Muscle of leg (tissue), 11 donors: ENCODE results near the gene SGPL1. TPM values are rescaled to one million over a fixed set of nuclear protein-coding genes. Genes with fewer than 3 reads are reported as not detected.

Experiments
- DNase-seq: peaks from one replicate; pipeline ENCODE4 v3.0.0; 2013
- H3K27ac ChIP-seq: one replicate; pipeline ENCODE4 v1.5.1; 2013; ENCODE audit warnings: mild to moderate bottlenecking, low read length, control low read depth
- H3K27me3 ChIP-seq: one replicate; pipeline ENCODE4 v1.6.1; 2013; ENCODE audit warnings: low read length; ENCODE audit not compliant: control insufficient read depth, insufficient read depth
- H3K36me3 ChIP-seq: one replicate; pipeline ENCODE4 v1.6.1; 2013; ENCODE audit warnings: low read length; ENCODE audit not compliant: control insufficient read depth, insufficient read depth
- H3K4me1 ChIP-seq: one replicate; pipeline ENCODE4 v1.6.1; 2013; ENCODE audit warnings: low read length; ENCODE audit not compliant: control insufficient read depth, insufficient read depth
- H3K4me3 ChIP-seq: one replicate; pipeline ENCODE4 v1.5.1; 2013; ENCODE audit warnings: low read length, control low read depth
- H3K9me3 ChIP-seq: replicated peaks from 2 replicates; pipeline ENCODE4 v1.6.1; 2013; ENCODE audit warnings: low read depth, low read length; ENCODE audit not compliant: control insufficient read depth
- WGBS: methylation state at CpG from one replicate; pipeline ENCODE4 v1.1.5; 2013; ENCODE audit warnings: missing lambda C conversion rate; ENCODE audit not compliant: insufficient coverage; 5-methylcytosine and 5-hydroxymethylcytosine counted together
- polyA plus RNA-seq, 8 donors: library from polyadenylated mRNA; unstranded; fragments of 120-200 nt; gene quantifications; one replicate each; pipeline versions ENCODE4 v1.2.1 to v1.2.3, GENCODE V29; 2013; ENCODE audit warnings: inconsistent platforms in 1 of 8, low replicate concordance in 1 of 8; ENCODE audit not compliant: insufficient read length in 8 of 8, insufficient read depth in 1 of 8
- total RNA-seq: library from RNA; stranded (reverse); fragments of 120-200 nt; gene quantifications from one replicate; pipeline ENCODE4 v1.2.4, GENCODE V29; 2013

SGPL1 gene
- total and polyA plus RNA-seq, 9 donors = 17.4 to 29.1 (median 23.5) TPM

DNA sequence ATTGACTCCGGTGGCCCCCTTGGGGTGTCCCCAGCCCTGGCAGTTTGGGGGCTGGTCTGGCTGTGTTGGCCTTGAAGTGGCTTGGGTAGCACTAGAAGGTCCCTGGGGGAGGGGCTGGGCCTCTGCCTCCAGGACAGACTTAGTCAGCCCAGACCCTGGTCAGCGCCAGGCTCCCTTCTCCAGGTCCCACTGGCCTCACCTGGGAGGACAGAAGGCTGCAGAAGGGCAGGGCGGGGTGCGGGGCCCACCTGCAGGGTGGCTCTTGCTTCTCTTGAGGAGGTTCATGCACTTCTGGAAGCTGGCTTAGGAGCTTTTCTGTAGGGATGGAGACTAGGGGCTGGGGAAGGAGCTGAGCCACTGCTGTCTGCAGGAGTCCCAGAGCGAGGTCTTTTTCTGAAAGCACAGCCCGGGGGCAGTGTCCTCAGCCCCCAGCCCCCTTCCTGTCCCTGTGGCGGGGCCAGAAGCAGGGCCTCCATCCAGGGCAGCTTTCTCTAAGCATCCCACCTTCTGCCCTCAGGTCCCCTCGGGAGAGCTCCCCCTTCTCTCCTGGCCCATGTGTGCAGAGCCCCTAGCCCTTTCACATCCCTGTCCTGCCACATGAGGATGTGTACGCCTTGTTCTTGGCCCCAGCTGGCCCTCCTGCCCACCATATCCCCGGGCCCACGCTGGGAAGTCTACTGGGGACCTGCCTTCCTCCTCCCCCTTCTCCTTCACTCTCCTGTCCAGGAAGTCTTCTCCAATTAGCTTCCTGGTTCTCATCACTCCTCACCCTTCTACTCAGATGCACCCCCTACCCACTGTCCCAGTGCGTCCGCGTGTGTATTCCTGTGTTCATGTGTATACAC lies 41.6 kb upstream of the SGPL1 start:
- Histone ChIP-seq H3K9me3 (no peaks in the 10 kb centered on the region), H3K27me3 (no peaks in the 10 kb centered on the region), H3K4me3 (no peak overlapping the region), H3K4me1 (peaks cover 18% of the 10 kb centered on the region), H3K36me3 (no peaks in the 10 kb centered on the region), H3K27ac (no peak overlapping the region)
- no peak for DNase-seq
- WGBS = 77% methylated on average over 10 of the region's 14 CpGs

DNA sequence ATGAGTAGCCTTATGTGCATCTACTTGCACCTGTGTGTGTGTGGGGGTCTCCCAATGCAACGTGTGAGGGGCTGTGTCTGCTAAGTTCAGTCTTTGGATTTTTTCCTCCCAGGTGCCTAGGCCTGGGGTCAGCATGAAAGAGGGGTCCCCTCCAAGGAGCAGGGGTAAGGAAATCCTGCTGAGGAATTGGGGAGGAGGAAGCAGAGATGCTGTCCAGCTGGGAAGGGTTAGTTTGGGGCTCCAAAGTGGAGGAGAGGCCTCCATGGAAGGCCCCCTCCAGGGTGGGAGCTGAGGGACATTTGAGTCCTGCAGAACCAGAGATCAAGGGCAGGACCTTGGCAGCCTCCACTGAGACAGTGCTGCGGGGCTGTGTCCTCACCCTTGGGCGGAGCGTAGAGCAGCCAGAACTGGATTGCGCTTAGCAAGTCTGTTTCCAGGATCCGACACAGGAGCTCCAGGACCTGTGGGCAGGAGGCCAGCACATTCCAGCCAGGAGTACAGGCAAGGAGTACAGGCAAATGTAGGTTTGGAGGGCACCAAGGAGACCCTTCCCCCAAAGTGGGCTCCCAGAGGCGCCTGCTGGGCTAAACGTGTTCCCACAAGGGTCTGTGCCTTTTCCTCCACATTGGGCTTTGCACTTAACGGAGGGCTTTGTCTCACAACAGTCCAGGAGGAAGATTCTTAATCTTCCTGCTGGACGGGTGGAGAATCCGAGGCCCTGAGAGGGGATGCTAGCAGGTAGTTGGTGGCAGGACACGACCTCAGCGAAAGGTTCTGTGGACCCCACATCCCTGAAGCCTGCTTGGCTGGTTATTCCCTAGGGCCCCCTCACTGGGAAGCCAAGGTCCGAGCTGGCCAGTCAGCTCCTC lies 40.7 kb upstream of the SGPL1 start:
- H3K36me3 ChIP-seq = no peaks in the 10 kb centered on the region
- no peak overlapping the region for H3K4me3 ChIP-seq
- no peak overlapping the region for H3K27ac ChIP-seq
- no peak for DNase-seq
- no peaks in the 10 kb centered on the region for H3K9me3 ChIP-seq
- H3K27me3 ChIP-seq = no peaks in the 10 kb centered on the region
- WGBS = 58% methylated on average over 7 of the region's 14 CpGs
- H3K4me1 ChIP-seq = peaks cover 26% of the 10 kb centered on the region

DNA sequence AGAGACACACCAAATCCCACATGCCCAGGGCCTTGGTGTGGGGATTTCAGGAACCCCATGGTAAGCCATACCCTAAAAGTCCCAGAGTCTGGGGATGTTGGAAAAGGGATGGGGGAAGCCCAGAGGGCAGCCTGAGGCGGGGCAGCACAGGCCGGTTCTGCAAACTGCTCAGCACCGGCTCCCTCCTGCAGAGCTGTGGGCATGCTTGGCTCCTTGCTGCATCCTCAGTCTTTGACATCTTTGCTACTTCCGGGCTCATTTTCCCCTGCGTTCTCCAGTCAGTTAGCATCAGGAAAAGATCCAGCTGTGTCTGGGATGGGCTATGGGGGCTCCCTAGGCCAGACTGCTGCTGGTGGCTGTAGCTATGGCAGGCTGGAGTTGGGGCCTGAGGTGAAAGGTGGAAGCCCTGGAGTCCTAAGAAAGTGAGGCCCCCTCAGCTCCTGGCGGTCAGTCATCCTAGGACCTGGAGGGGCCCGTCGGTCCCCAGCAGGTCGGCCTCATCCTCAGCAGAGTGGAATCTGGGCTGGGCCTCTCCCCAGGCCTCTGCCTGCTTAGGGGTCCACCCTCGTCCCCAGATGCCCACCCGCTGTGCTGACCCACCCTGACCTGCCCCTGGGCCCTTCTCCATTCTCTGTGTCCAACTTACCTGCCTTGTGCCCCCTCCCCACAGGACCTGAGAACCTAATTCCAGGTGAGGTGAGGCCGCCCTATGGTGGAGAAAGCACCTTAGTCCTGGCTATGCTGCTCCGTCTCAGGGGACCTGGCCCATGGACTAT lies 39.9 kb upstream of the SGPL1 start:
- Histone ChIP-seq H3K4me3 (no peak overlapping the region), H3K27ac (no peak overlapping the region), H3K27me3 (no peaks in the 10 kb centered on the region), H3K9me3 (no peaks in the 10 kb centered on the region), H3K36me3 (no peaks in the 10 kb centered on the region), H3K4me1 (peaks cover 27% of the 10 kb centered on the region)
- 80% methylated on average over 8 of the region's 13 CpGs for WGBS
- no peak for DNase-seq

DNA sequence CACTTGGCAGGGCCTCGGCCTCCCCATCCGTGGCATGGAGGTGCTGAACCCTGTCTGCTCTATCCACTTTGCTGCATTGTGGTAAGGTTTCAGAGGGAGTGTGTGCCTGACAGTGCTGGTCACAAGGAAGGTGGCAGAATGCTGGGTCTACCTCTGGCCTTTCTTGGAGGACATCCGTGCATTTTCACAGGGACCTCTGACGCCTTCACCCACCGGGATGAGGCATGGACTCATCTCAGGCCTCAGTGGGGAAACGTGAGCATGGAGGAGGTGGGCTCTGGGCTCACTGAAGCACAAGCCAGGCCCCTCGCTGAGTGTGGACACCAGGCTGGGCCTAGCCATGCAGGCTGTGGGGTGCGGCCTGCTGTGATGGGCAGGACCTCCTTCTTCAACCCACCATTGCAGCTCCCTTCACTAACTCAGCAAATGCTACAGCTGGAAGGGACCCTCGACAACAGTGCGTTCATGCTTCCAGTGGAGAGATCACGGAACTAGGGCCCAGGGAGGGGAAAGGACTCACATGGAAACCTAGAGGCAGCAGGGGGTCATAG lies 39.2 kb upstream of the SGPL1 start:
- Histone ChIP-seq H3K4me3 (no peak overlapping the region), H3K4me1 (peaks cover 27% of the 10 kb centered on the region), H3K27ac (no peak overlapping the region), H3K9me3 (no peaks in the 10 kb centered on the region), H3K27me3 (no peaks in the 10 kb centered on the region), H3K36me3 (no peaks in the 10 kb centered on the region)
- 74% methylated on average over 7 of the region's 11 CpGs for WGBS
- DNase-seq = no peak

DNA sequence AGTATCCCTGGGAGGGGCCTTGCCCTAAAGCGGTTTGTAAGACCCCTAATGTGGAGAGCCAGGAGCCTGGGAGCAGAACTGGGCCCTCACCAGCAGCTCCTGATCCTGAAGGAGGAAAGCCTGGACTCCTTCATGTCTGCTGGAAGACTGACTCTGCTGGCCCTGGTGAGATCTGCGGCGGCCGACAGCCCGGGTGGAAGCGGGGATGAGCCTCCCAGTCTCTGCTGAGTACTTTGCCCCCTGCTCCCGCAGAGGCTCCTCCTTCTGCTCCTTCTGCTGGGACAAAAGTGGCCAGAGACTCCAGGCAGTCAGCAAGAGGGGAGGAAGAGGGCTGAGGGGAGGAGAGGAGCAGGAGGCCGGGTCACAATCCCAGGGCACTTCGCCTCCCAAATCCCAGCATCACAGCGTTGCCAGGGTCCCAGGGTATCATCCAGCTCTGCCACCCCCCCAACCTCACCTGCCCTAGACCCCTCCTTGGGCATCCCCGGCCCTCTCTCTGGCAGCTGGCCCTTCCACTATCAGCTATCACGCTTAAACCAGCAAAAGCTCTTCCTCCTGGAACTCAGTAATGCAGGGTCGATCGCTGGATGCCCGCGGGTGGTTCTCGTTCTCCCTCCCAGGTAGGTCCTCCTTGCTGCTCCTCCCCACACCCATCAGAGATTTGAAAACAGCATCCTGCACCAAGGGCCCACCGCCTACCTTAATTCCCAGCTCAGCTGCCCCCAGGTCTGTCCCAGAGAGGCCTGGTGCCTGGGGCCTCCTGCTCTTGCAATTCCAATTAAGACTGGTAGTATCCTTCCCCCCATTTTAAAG lies 38.5 kb upstream of the SGPL1 start:
- DNase-seq = no peak
- no peak overlapping the region for H3K27ac ChIP-seq
- H3K27me3 ChIP-seq = no peaks in the 10 kb centered on the region
- no peaks in the 10 kb centered on the region for H3K9me3 ChIP-seq
- H3K36me3 ChIP-seq = no peaks in the 10 kb centered on the region
- no peak overlapping the region for H3K4me3 ChIP-seq
- H3K4me1 ChIP-seq = peaks cover 32% of the 10 kb centered on the region
- 84% methylated on average over 10 of the region's 18 CpGs for WGBS

DNA sequence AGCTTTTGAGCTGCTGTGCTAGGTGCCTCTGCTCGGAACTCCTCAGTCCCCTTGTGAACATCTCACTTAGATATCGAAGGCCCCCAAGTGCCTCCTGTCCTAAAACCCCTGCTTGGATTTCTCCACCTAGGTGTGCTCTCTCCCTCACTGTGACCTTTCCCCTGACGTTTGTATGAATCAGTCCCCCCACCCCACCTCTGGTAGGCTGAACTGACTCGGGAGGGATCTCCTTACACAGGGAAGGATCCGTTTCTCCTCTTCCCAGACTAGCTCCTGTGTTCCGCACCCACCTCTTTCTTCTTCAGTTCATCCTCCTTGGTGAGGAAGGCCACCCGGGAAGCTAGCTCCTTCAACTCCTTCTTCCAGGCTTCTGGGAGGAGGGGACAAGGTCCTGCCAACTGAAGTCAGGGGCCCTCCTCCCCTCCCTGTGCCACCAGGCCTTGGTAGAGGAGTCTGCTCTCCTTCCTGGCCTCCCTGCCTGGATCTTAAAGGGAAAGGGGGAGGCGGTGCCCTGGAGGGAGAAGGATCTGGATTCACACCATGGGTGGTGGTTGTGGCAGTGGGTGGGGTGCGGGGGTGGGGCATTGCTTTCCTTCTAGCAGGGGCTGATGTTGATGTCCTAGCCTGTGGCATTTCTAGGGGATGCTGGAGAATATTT lies 37.4 kb upstream of the SGPL1 start:
- Histone ChIP-seq H3K4me1 (peaks cover 41% of the 10 kb centered on the region), H3K36me3 (no peaks in the 10 kb centered on the region), H3K27me3 (no peaks in the 10 kb centered on the region), H3K27ac (no peak overlapping the region), H3K9me3 (no peaks in the 10 kb centered on the region), H3K4me3 (no peak overlapping the region)
- 56% methylated on average over 3 of the region's 9 CpGs for WGBS
- DNase-seq = no peak

DNA sequence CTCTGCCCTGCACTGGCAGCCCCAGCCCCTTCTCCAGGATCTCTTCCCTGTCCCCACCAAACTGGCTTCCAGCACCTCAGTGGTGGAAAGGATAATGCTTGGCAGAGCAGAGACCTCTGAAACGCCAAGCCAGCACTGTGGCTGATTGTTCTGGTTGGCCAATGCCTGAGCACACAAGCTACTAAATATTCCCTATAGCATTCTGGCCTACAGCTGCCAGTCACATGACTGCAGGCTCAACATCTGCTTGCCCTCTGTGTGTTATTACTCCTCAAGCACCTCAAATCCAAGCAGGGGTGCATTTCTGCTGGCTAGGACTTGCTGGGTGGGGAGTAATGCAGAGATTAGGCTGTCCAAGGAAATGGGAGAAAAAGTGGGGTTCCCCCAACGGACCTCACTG lies 36.7 kb upstream of the SGPL1 start:
- DNase-seq = peak; percentile 48
- no peak overlapping the region for H3K27ac ChIP-seq
- WGBS = 46% methylated on average over 2 of the region's 2 CpGs
- peaks cover 41% of the 10 kb centered on the region for H3K4me1 ChIP-seq
- H3K9me3 ChIP-seq = no peaks in the 10 kb centered on the region
- H3K27me3 ChIP-seq = no peaks in the 10 kb centered on the region
- H3K4me3 ChIP-seq = no peak overlapping the region
- H3K36me3 ChIP-seq = no peaks in the 10 kb centered on the region

DNA sequence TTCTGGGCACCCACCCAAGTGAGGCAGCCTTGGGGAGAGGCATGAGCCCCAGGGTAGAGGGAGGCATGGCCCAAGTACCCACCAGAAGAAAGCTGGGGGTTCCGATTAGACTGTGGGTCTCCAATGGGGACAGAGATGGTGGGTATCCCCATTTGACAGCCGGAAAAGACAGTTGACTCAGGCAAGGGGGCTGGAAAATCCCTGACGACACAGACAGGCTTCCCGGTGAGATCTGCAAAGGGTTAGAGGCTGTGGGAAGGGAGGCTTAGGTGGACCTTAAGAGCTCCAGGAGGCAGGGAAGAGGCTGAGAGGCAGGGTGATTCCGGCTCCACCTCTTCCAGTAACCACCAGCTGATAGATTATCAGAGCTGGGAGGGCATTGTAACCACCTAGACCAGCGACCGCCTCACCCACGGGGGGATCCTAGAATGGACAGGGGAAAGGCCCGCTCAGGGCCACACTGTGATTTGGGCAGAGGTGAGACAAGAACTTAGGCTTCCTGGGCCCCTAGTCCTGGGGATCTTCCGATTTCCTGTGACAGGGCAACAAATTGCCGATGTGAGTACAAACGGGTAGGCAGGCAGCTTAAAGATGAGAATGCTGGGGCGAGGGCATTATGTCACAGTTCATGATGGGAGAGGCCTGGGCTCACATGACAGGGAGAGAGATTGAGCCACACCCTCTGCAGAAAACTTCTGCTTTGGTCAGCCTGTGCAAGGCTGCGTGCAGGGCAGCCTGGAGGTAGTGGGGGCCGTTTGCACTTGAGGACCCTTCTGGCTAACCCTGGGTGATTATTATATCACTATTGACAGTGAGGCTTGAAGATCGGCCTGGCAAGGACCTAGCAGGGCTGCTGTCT lies 36.0 kb upstream of the SGPL1 start:
- Histone ChIP-seq H3K9me3 (no peaks in the 10 kb centered on the region), H3K4me3 (no peak overlapping the region), H3K27me3 (no peaks in the 10 kb centered on the region), H3K36me3 (no peaks in the 10 kb centered on the region), H3K27ac (peak overlapping the region; percentile 7), H3K4me1 (peaks cover 41% of the 10 kb centered on the region)
- DNase-seq = peak; percentile 40
- WGBS = 83% methylated on average over 10 of the region's 16 CpGs
